Endothelial cell of umbilical vein (primary cell): Measurements from ENCODE around the gene EYS. TPM values are rescaled to one million over a fixed set of nuclear protein-coding genes. Genes with fewer than 3 reads are reported as not detected.

Experiments
- BruUV-seq: library from RNA; stranded (reverse); fragments of 400-500 nt; replicated peaks from 2 replicates; lab custom pipeline; 2021; lab: Mats Ljungman, UMichigan
- CTCF ChIA-PET: fragments of 300-600, 350-600 bp; sonication (Branson Sonifier 250); formaldehyde crosslinking; loops from one replicate; lab custom pipeline; 2021; ENCODE audit warnings: antibody characterized with exemption, inconsistent platforms; lab: Charles Lee
- POLR2A ChIA-PET: fragments of 300-600, 350-600 bp; sonication (Branson Sonifier 250); formaldehyde crosslinking; loops from one replicate; lab custom pipeline; 2021; ENCODE audit warnings: antibody characterized with exemption, inconsistent platforms; lab: Charles Lee
- DNase-seq: peaks from one replicate; pipeline ENCODE4 v3.0.0-alpha.2; 2011; ENCODE audit warnings: low read depth, low spot score
- FAIRE-seq: peaks from 2 replicates; lab custom pipeline; 2011; peaks lifted over from hg19 to GRCh38; lab: Jason Lieb, UNC
- H2AFZ ChIP-seq: 2 replicates; pipeline ENCODE4 v1.6.0; 2012; ENCODE audit warnings: low read depth, low read length, control low read depth, inconsistent platforms
- H3K27ac ChIP-seq: 2 replicates; pipeline ENCODE4 v1.5.1; 2011; ENCODE audit warnings: low read depth, mild to moderate bottlenecking, control low read depth, low read length, moderate library complexity; ENCODE audit not compliant: insufficient read depth
- H3K27me3 ChIP-seq, 2 experiments: 2 replicates each; pipeline versions ENCODE4 v1.6.0 to v1.6.1; 2011; ENCODE audit warnings: low read length in 2 of 2, mixed read lengths in 1 of 2; ENCODE audit not compliant: control insufficient read depth in 2 of 2, insufficient read depth in 2 of 2
- H3K36me3 ChIP-seq, 2 experiments: 2 replicates in 1 of 2; 3 replicates in 1 of 2; pipeline ENCODE4 v1.5.1; 2011; ENCODE audit warnings: low read length in 2 of 2, mild to moderate bottlenecking in 1 of 2, moderate library complexity in 1 of 2; ENCODE audit not compliant: control insufficient read depth in 2 of 2, insufficient read depth in 2 of 2; ENCODE audit errors: extremely low read depth in 1 of 2
- H3K4me1 ChIP-seq: 3 replicates; pipeline ENCODE4 v1.5.1; 2011; ENCODE audit warnings: mild to moderate bottlenecking, low read length; ENCODE audit not compliant: control insufficient read depth, insufficient read depth; ENCODE audit errors: extremely low read depth
- H3K4me2 ChIP-seq: 2 replicates; pipeline ENCODE4 v1.6.1; 2011; ENCODE audit warnings: low read length, control low read depth, mixed read lengths; ENCODE audit not compliant: insufficient read depth
- H3K4me3 ChIP-seq, 3 experiments: fragments of 200-600 bp in 1 of 3; sonication (generic), shearing (Covaris generic) in 1 of 3; replicated peaks in 1 of 3; 2 replicates each; pipeline ENCODE4 v1.5.1; 2011 to 2016; ENCODE audit warnings: control low read depth in 3 of 3, low read length in 3 of 3, mild to moderate bottlenecking in 2 of 3, inconsistent platforms in 1 of 3, low read depth in 1 of 3, moderate library complexity in 1 of 3; ENCODE audit not compliant: insufficient read depth in 1 of 3
- H3K79me2 ChIP-seq: 2 replicates; pipeline ENCODE4 v1.6.0; 2012; ENCODE audit warnings: low read length, inconsistent platforms; ENCODE audit not compliant: control insufficient read depth, insufficient read depth
- H3K9ac ChIP-seq: replicated peaks from 2 replicates; pipeline ENCODE3; 2011; ENCODE audit warnings: low read length, control low read depth; ENCODE audit not compliant: insufficient read depth; ENCODE audit errors: extremely low read depth
- H3K9me1 ChIP-seq: replicated peaks from 3 replicates; pipeline ENCODE4 v1.6.0; 2011; ENCODE audit warnings: mild to moderate bottlenecking, low read length; ENCODE audit not compliant: control insufficient read depth, insufficient read depth; ENCODE audit errors: extremely low read depth
- H3K9me3 ChIP-seq: replicated peaks from 2 replicates; pipeline ENCODE4 v1.5.1; 2012; ENCODE audit warnings: low read length, inconsistent platforms; ENCODE audit not compliant: control insufficient read depth, insufficient read depth
- H4K20me1 ChIP-seq: replicated peaks from 2 replicates; pipeline ENCODE3; 2011; ENCODE audit warnings: mild to moderate bottlenecking, low read length; ENCODE audit not compliant: control insufficient read depth, insufficient read depth; ENCODE audit errors: extremely low read depth
- CTCF ChIP-seq, 2 donors: IDR thresholded peaks; 1 replicate in 1 of 2; 2 replicates in 1 of 2; pipeline ENCODE4 v1.5.1; 2011; ENCODE audit warnings: low read length in 2 of 2, mild to moderate bottlenecking in 2 of 2, moderate library complexity in 2 of 2, control low read depth in 1 of 2, inconsistent platforms in 1 of 2, low read depth in 1 of 2; ENCODE audit not compliant: insufficient read depth in 1 of 2; ENCODE audit errors: extremely low read depth in 1 of 2
- EZH2 ChIP-seq: IDR thresholded peaks from 2 replicates; pipeline ENCODE4 v1.6.1; 2012; ENCODE audit warnings: borderline replicate concordance, low read depth, mild to moderate bottlenecking, moderate library complexity, low read length, inconsistent platforms; ENCODE audit not compliant: severe bottlenecking
- FOS ChIP-seq: IDR thresholded peaks from 2 replicates; pipeline ENCODE4 v1.6.1; 2011; ENCODE audit warnings: mild to moderate bottlenecking, low read length, moderate library complexity, borderline replicate concordance; ENCODE audit not compliant: insufficient read depth
- GATA2 ChIP-seq: IDR thresholded peaks from 2 replicates; pipeline ENCODE4 v1.7.0; 2011; ENCODE audit warnings: low read depth, mild to moderate bottlenecking, moderate library complexity, mixed read lengths, low read length; ENCODE audit not compliant: insufficient read length, insufficient read depth
- JUN ChIP-seq: IDR thresholded peaks from 2 replicates; pipeline ENCODE4 v1.6.1; 2011; ENCODE audit warnings: borderline replicate concordance, low read depth; ENCODE audit not compliant: insufficient read length, insufficient read depth
- MYC ChIP-seq: IDR thresholded peaks from one replicate; pipeline ENCODE4 v1.6.1; 2011; ENCODE audit warnings: mild to moderate bottlenecking, low read depth, low read length
- POLR2A ChIP-seq: IDR thresholded peaks from 2 replicates; pipeline ENCODE4 v1.6.1; 2012; ENCODE audit warnings: low read depth, mild to moderate bottlenecking, control low read depth, low read length
- POLR2AphosphoS5 ChIP-seq: IDR thresholded peaks from 2 replicates; pipeline ENCODE4 v1.6.1; 2012; ENCODE audit warnings: low read depth, mild to moderate bottlenecking, control low read depth, low read length, moderate library complexity; ENCODE audit not compliant: insufficient read depth
- dilution Hi-C: fragments of 300-500 bp; cut with MboI; formaldehyde crosslinking; loops from one replicate; pipeline ENCODE4 v1.15.0; 2019; ENCODE audit warnings: low sequenced_read_pairs; ENCODE audit not compliant: extremely low pct_ligation_motif_present
- intact Hi-C: fragments of 100-400 bp; cut with micrococcal nuclease; formaldehyde crosslinking; loops from one replicate; pipeline ENCODE4 v1.10.0; 2022
- polyA plus RNA-seq, 4 experiments: library from polyadenylated mRNA; depleted of rRNA in 3 of 4; stranded (reverse) in 3 of 4; unstranded in 1 of 4; fragments of >200 nt; gene quantifications; 2 replicates each; pipeline versions ENCODE4 v1.2.1 to v1.2.3, GENCODE V29; 2011 to 2012; ENCODE audit warnings: missing spikeins in 1 of 4
- total RNA-seq: library from RNA; stranded (reverse); gene quantifications from 2 replicates; pipeline ENCODE4 v1.2.3, GENCODE V29; 2021
- TF ChIP-seq, protein P1 (sequence below): IDR thresholded peaks from 2 replicates; pipeline ENCODE4 v1.6.1; 2011; ENCODE audit not compliant: insufficient read depth, insufficient read length

The EYS gene
- total and polyA plus RNA-seq, 2 donors (not counting 3 experiments of a cell fraction or from before 2014, with no cell fraction given), result 0.01 to 0.27 TPM

- Histone ChIP-seq H3K9ac (no peak overlapping the region), H3K27ac (no peak overlapping the region), H3K79me2 (no peaks in the 10 kb centered on the region), H2AFZ (no peak overlapping the region), H3K4me2 (no peak overlapping the region), H3K4me3 (no peak overlapping the region), H3K4me1 (no peaks in the 10 kb centered on the region), H3K9me3 (no peaks in the 10 kb centered on the region), H3K9me1 (no peaks in the 10 kb centered on the region), H3K27me3 (no peaks in the 10 kb centered on the region), H3K36me3 (no peaks in the 10 kb centered on the region), H4K20me1 (no peaks in the 10 kb centered on the region)
- FAIRE-seq (no peak), DNase-seq (no peak)
- POLR2A ChIA-PET, result no interaction called here
- intact Hi-C loops (no loop called here), dilution Hi-C loops (no loop called here)
- no peak for TF ChIP-seq EZH2
- TF ChIP-seq, protein P1, sequence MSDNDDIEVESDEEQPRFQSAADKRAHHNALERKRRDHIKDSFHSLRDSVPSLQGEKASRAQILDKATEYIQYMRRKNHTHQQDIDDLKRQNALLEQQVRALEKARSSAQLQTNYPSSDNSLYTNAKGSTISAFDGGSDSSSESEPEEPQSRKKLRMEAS, result no peak
- no peak for TF ChIP-seq POLR2AphosphoS5
- no peak for TF ChIP-seq MYC
- no peak for TF ChIP-seq FOS
- no peak for TF ChIP-seq CTCF (IDR thresholded peaks at IDR 0.05; ENCODE audit: extremely low read depth in 1 of 2, insufficient read depth in 1 of 2, low read depth in 1 of 2, low read length in 2 of 2)
- TF ChIP-seq JUN, result no peak
- no peak for TF ChIP-seq POLR2A
- no peak for TF ChIP-seq GATA2
- CTCF ChIA-PET, result no interaction called here
- no TSS peak for BruUV-seq
These were observed 635.5 kb downstream of the EYS start for GRCh38 chr6:65071480-65071879.
